RWPE1 (cell line): Measurements from ENCODE around the gene CCDC60.

Source experiments
- CTCF ChIA-PET: fragments of 350-600 bp; sonication (Branson Sonifier 250); formaldehyde crosslinking; extraction: SDS; loops from one replicate; lab custom pipeline; 2021; lab: Yijun Ruan, JAX
- POLR2A ChIA-PET: fragments of 400-600 bp; formaldehyde crosslinking; extraction: SDS; loops from one replicate; lab custom pipeline; 2020; ENCODE audit warnings: antibody characterized with exemption; ENCODE audit not compliant: low non-redundant PET; lab: Yijun Ruan, JAX
- DNase-seq: peaks from one replicate; pipeline ENCODE4 v3.0.0; 2012; ENCODE audit warnings: low spot score
- H3K27ac ChIP-seq: fragments of 450-650 bp; 2 replicates; pipeline ENCODE4 v1.5.1; 2017
- CTCF ChIP-seq: fragments of 450-650 bp; conservative IDR thresholded peaks from 2 replicates; pipeline ENCODE4 v1.5.1; 2017; ENCODE audit warnings: low read depth, mild to moderate bottlenecking

The CCDC60 gene

DNA sequence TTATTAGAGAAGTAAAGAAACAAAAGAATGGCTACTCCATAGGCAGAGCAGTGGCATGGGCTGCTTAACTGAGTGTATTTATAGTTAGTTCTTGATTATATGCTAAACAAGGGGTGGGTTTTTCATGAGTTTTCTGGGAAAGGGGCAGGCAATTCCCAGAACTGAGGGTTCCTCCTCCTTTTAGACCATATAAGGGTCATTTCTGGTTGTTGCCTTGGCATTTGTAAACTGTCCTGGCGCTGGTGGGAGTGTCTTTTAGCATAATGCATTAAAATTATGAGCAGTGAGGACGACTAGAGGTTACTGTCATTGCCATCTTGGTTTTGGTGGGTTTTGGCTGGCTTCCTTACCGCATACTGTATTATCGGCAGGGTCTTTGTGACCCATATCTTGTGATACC, 40.1 kb downstream of the CCDC60 start:
- POLR2A ChIA-PET: no interaction called here
- CTCF ChIA-PET: interaction anchor here (0.7 kb wide), 1 partner anchor 242 kb away, joined by 3 read pairs; no protein-coding TSS in a partner anchor
- no peak overlapping the region for H3K27ac ChIP-seq
- DNase-seq: no peak
- TF ChIP-seq CTCF: no peak

GRCh38 chr12:119375075-119375882, 40.8 kb downstream of the CCDC60 start:
- no peak for DNase-seq
- no peak for TF ChIP-seq CTCF
- POLR2A ChIA-PET: no interaction called here
- no peak overlapping the region for H3K27ac ChIP-seq
- CTCF ChIA-PET: interaction anchor here (0.6 to 0.9 kb wide), 4 partner anchors 11 to 1484 kb away, joined by 3 read pairs; no protein-coding TSS in a partner anchor

DNA sequence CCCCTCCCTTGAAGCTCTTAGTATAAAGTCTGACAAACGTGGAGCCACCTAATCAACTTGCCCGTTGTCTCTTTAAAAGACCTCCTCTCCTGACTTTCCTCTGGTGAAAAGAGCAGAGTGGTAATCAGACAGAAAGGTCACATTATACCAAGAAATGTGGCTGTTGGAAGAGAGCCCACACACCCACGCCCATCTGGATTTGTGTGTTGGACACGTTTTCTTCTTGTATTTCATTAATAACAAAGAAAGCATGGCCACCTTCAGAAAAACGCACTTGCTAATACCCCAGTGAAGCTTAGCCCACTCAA, 41.3 kb downstream of the CCDC60 start:
- H3K27ac ChIP-seq: no peak overlapping the region
- no peak for DNase-seq
- CTCF ChIA-PET: interaction anchor here (0.6 to 0.9 kb wide), 4 partner anchors 11 to 1484 kb away, joined by 3 read pairs; no protein-coding TSS in a partner anchor
- POLR2A ChIA-PET: no interaction called here
- TF ChIP-seq CTCF: no peak

- TF ChIP-seq CTCF: no peak
- POLR2A ChIA-PET: no interaction called here
- CTCF ChIA-PET: no interaction called here
- no peak for DNase-seq
- no peak overlapping the region for H3K27ac ChIP-seq
These were observed 44.4 kb downstream of the CCDC60 start for GRCh38 chr12:119378903-119379302.

DNA sequence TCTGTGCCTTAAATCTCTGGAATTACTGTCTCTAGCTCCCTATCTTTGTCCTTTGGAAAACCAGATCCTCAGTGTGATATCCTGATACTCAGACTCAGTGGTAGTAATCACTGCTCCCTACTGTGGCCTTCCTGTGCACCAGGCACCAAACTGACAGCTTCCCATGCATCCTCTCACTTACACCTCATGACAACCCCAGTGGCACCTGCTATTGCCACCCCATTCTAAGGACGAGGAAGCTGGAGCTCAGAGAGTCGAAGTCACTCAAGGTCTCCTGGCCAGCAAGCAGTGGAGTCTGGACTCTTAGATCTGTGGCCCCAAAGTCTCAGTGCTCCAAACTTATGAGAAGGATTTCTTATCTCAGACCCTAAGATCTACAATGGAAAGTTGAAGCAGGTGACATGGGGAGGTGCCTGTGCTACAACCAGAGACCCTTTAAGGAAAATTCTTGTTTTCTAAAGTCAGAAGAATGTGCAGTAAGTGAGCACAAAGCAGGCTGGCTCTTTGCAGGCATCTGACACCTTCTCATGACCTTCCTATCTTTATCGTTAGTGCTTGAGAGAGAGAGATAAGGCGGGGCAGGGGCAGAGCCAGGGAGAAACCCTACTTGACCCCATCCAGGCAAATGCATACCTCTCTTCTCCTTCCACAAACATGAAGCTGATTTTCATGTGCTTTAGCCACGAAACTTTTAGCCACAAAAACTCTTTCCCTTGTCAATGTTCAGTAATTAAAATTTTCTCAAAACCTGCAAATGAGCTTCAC, 47.1 kb downstream of the CCDC60 start:
- POLR2A ChIA-PET: no interaction called here
- TF ChIP-seq CTCF: no peak
- H3K27ac ChIP-seq: no peak overlapping the region
- DNase-seq: no peak
- CTCF ChIA-PET: no interaction called here

- no peak for DNase-seq
- ChIA-PET POLR2A (no interaction called here), CTCF (no interaction called here)
- no peak overlapping the region for H3K27ac ChIP-seq
- TF ChIP-seq CTCF: no peak
These were observed 48.7 kb downstream of the CCDC60 start for GRCh38 chr12:119383206-119383605.
